NCI-H187 treated with DMSO at 0.1 percent for 48 hours (cell line): ENCODE measurements around the gene ZNF573.
"Not testable (repeated sequence)": the region's sequence is repeated elsewhere in the genome, so short reads cannot be mapped to it uniquely, and the experiment has no call there.

Experiments
- DNase-seq: peaks from one replicate; lab custom pipeline; 2025; lab: John Stamatoyannopoulos, UW

Gene ZNF573

GRCh38 chr19:37779127-37780005 lies at the start of gene ZNF573:
Gene ZNF573, minus strand, starts transcription at chr19:37779586. Its CDS starts 5,857 bp downstream, at chr19:37773729.
- peak; percentile 77 for DNase-seq

- DNase-seq: peak; percentile 36
These were observed 38.0 kb upstream of the ZNF573 start for GRCh38 chr19:37817180-37817981.

- DNase-seq: not testable (repeated sequence)
These were observed 36.2 kb upstream of the ZNF573 start for GRCh38 chr19:37815611-37816010.

GRCh38 chr19:37813340-37813739 lies 34.0 kb upstream of the ZNF573 start:
- DNase-seq: no peak

GRCh38 chr19:37809366-37809765 lies 30.0 kb upstream of the ZNF573 start:
- DNase-seq: no peak

GRCh38 chr19:37803249-37803840 lies 24.0 kb upstream of the ZNF573 start:
- DNase-seq: no peak

- no peak for DNase-seq
These were observed 11.0 kb upstream of the ZNF573 start for GRCh38 chr19:37790244-37790925.

GRCh38 chr19:37778613-37779126 lies 716 bp downstream of the ZNF573 start:
- no peak for DNase-seq

GRCh38 chr19:37770985-37771384 lies 8.4 kb downstream of the ZNF573 start:
- DNase-seq: no peak

GRCh38 chr19:37763488-37763887 lies 15.9 kb downstream of the ZNF573 start:
- no peak for DNase-seq

GRCh38 chr19:37757683-37758082 lies 21.7 kb downstream of the ZNF573 start:
- not testable (repeated sequence) for DNase-seq

GRCh38 chr19:37738371-37738770 lies 41.0 kb downstream of the ZNF573 start:
- DNase-seq: no peak

- DNase-seq: no peak
These were observed 54.2 kb downstream of the ZNF573 start for GRCh38 chr19:37725181-37725580.

- DNase-seq: no peak
These were observed 59.5 kb downstream of the ZNF573 start for GRCh38 chr19:37719927-37720265.

- DNase-seq: peak; percentile 95
These were observed 60.1 kb downstream of the ZNF573 start, which contains the start of gene ZNF607 for GRCh38 chr19:37719111-37719926. Gene ZNF607, minus strand, starts transcription at chr19:37719761. Its CDS starts 8,143 bp downstream, at chr19:37711618.

- no peak for DNase-seq
These were observed 61.1 kb downstream of the ZNF573 start for GRCh38 chr19:37718304-37718703.

- no peak for DNase-seq
These were observed 63.2 kb downstream of the ZNF573 start for GRCh38 chr19:37716140-37716539.

GRCh38 chr19:37706052-37706605 lies 73.3 kb downstream of the ZNF573 start:
- no peak for DNase-seq

- no peak for DNase-seq
These were observed 80.3 kb downstream of the ZNF573 start for GRCh38 chr19:37699057-37699456.

GRCh38 chr19:37698216-37698615 lies 81.2 kb downstream of the ZNF573 start:
- DNase-seq: no peak
